ENCODE measurements around the gene ZNF132. TPM values are rescaled to one million over a fixed set of nuclear protein-coding genes. Genes with fewer than 3 reads are reported as not detected.

The ZNF132 gene
- total and polyA plus RNA-seq, 9 of the 15 experiments (the other 6 are each of a cell fraction or from before 2014, with no cell fraction given), result 0.03 to 0.42 (median 0.10) TPM; not detected in 5

DNA sequence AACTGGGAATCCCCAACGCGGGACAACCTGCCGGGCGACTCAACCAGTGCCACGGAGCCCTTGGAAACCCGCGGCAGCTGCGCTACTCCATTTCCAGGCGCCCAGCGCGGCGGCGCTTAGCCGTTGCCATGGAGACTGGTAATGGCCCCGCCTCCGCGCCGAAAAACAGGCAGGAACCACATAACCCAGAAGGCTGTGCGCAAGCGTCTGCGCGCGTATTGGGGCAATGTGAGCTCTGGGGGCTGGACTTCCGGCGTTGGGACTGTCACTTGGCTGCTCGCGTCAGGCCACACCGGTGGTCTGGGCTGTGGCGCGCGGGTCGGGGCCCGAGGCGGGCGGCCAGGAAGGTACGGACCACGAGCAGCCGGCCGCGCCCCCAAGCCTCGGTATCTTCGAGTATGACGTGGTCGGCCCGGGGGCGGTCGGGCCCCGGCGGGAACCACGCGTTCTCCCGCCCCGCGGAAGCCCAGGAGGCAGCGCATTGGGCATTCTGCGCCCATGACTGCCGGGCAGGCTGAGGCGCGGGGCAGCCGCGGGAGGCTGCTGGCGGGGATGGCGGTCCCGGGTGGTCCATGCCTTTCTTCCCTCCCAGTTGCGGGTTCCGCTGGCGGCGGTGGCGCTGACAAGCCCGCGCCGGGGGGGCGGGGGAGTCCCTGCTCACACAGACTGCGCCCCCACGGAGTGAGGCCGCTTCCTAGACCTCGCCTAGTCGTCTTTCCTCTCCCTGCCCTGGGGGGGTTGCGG, 11.6 kb upstream of the ZNF132 start, which contains the start of gene ZNF324B:
Gene ZNF324B, plus strand, starts transcription at position 265 of the 744 bp plus-strand sequence. CDS start 2,080 bp downstream, outside the sequence.
- peak within 1 kb of the TSS; percentile 84 for H3K4me3 ChIP-seq
- peak; percentile 99 for FAIRE-seq
- H4K20me1 ChIP-seq (replicated peaks; ENCODE audit: control insufficient read depth, insufficient read depth, low read length), result no peaks in the 10 kb centered on the region
- POLR2A ChIA-PET, result interaction anchor here (0.5 to 1.2 kb wide), 8 partner anchors 9 to 173 kb away, joined by 3 to 6 read pairs (median 4); partner anchors contain the start of genes ZNF324 and ZNF8
- H3K27ac ChIP-seq (ENCODE audit: extremely low read depth, low read depth, low read length), result peak within 1 kb of the TSS; percentile 64
- peak; percentile 99 for ATAC-seq
- in situ Hi-C loops (cut with MboI), result no loop called here
- H3K4me1 ChIP-seq (replicated peaks in 1 of 2; ENCODE audit: control insufficient read depth in 2 of 2, insufficient read depth in 2 of 2, low read length in 2 of 2), result peaks cover 4 to 15% of the 10 kb centered on the region in 2 experiments; a peak in 4 of 5 replicates
- H3K4me2 ChIP-seq (ENCODE audit: insufficient read depth, low read length), result peak within 1 kb of the TSS; percentile 90
- WGBS (ENCODE audit: insufficient coverage, low coverage, missing lambda C conversion rate), result under 1% methylated on average over 55 of the region's 79 CpGs
- peaks cover 21% of the 10 kb centered on the region; the same call in 1 of the 3 replicates for H3K36me3 ChIP-seq (ENCODE audit: control insufficient read depth, insufficient read depth, low read length)
- H3K9ac ChIP-seq (ENCODE audit: insufficient read depth in 1 of 2, low read depth in 2 of 2, low read length in 2 of 2), result peak within 1 kb of the TSS; percentile 64 to 96; a peak in 3 of 4 replicates
- H3K9me1 ChIP-seq (ENCODE audit: control insufficient read depth, insufficient read depth, low read length), result no peaks in the 10 kb centered on the region
- CTCF ChIA-PET (ENCODE audit: low intra/inter-chr PET ratio), result no interaction called here
- no peaks in the 10 kb centered on the region for H3K27me3 ChIP-seq (ENCODE audit: control insufficient read depth in 2 of 2, insufficient read depth in 2 of 2, low read length in 2 of 2)
- H3K79me2 ChIP-seq (ENCODE audit: control insufficient read depth, insufficient read depth, low read length), result peaks cover 8% of the 10 kb centered on the region; the same call in 2 of the 3 replicates
- H3K9me3 ChIP-seq (replicated peaks; ENCODE audit: control insufficient read depth, insufficient read depth, low read depth, low read length), result peaks cover 15% of the 10 kb centered on the region
- no TSS peak for BruUV-seq (replicated peaks)
- DNase-seq (ENCODE audit: extremely low read depth in 1 of 4, low spot score in 3 of 4), result peak; percentile 93 to 98 (median 95)
- peak within 1 kb of the TSS; percentile 93 for H2AFZ ChIP-seq (ENCODE audit: low read depth, low read length)
- intact Hi-C loops (cut with micrococcal nuclease), result no loop called here
- TF ChIP-seq GMEB1 (CRISPR knock-in tag; IDR thresholded peaks at IDR 0.05), result peak; percentile 4; the same call in 1 of the 2 replicates
- 0 out of 2 replicates have a peak, but pooled peaks have one; percentile 42 for TF ChIP-seq SREBF1 (IDR thresholded peaks at IDR 0.05; ENCODE audit: borderline replicate concordance, low read depth, low read length)
- no peak for TF ChIP-seq MAFF (IDR thresholded peaks at IDR 0.05; ENCODE audit: low read length)
- TF ChIP-seq ZNF408 (CRISPR knock-in tag; IDR thresholded peaks at IDR 0.05; ENCODE audit: low read depth), result no peak
- peak in 1 of 2 experiments; percentile 95; a peak in 2 of 4 replicates for TF ChIP-seq HDAC1 (IDR thresholded peaks at IDR 0.05)
- TF ChIP-seq, protein P1, sequence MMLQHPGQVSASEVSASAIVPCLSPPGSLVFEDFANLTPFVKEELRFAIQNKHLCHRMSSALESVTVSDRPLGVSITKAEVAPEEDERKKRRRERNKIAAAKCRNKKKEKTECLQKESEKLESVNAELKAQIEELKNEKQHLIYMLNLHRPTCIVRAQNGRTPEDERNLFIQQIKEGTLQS (IDR thresholded peaks at IDR 0.05), result no peak
- TF ChIP-seq, protein P1 (CRISPR knock-in tag; conservative IDR thresholded peaks at IDR 0.05), result 0 out of 2 replicates have a peak, but pooled peaks have one; percentile 58
- no peak for TF ChIP-seq ZNF445 (CRISPR knock-in tag; IDR thresholded peaks at IDR 0.05; ENCODE audit: low read depth)
- TF ChIP-seq ILK (tag; IDR thresholded peaks at IDR 0.05; ENCODE audit: borderline replicate concordance, low read depth), result no peak
- TF ChIP-seq NFYB (IDR thresholded peaks at IDR 0.05; ENCODE audit: extremely low read depth, insufficient read length), result peak; percentile 68
- no peak for TF ChIP-seq NR2C1 (IDR thresholded peaks at IDR 0.05)
- no peak for TF ChIP-seq NR2C1 (tag; IDR thresholded peaks at IDR 0.05)
- 0 out of 2 replicates have a peak, but pooled peaks have one; percentile 33 for TF ChIP-seq THAP7 (CRISPR knock-in tag; IDR thresholded peaks at IDR 0.05)
- 0 out of 2 replicates have a peak, but pooled peaks have one; percentile 51 for TF ChIP-seq PML (IDR thresholded peaks at IDR 0.05; ENCODE audit: low read length)
- no peak for TF ChIP-seq CBX5 (IDR thresholded peaks at IDR 0.05; ENCODE audit: borderline replicate concordance, low read depth)
- no peak for TF ChIP-seq NR1H2 (CRISPR knock-in tag; IDR thresholded peaks at IDR 0.05)
- TF ChIP-seq ESRRA (IDR thresholded peaks at IDR 0.05; ENCODE audit: borderline replicate concordance, low read depth), result 0 out of 2 replicates have a peak, but pooled peaks have one; percentile 7
- peak; percentile 84 for TF ChIP-seq RBM22 (IDR thresholded peaks at IDR 0.05; ENCODE audit: low read depth, low read length, poor library complexity, severe bottlenecking)

All from K562 (cell line).